Measurements from ENCODE around the gene ZNF766. TPM values are rescaled to one million over a fixed set of nuclear protein-coding genes. Genes with fewer than 3 reads are reported as not detected.

The ZNF766 gene
- total RNA-seq, 1 donor from 2014 or later: 66.1 TPM

GRCh38 chr19:52296400-52296772 is 27.0 kb downstream of the ZNF766 start:
- TF ChIP-seq EZH2phosphoT487 (IDR thresholded peaks at IDR 0.05) (no peak), EZH2 (IDR thresholded peaks at IDR 0.05) (no peak), CTCF (IDR thresholded peaks at IDR 0.05) (no peak)
- H3K9me3 Mint-ChIP-seq: peaks cover 57% of the 10 kb centered on the region
- H3K4me3 ChIP-seq: peak overlapping the region; percentile 99
- no peaks in the 10 kb centered on the region for H3K9me3 ChIP-seq (ENCODE audit: low read depth)
- DNase-seq (ENCODE audit: low spot score): no peak
- peaks cover 24% of the 10 kb centered on the region for H3K79me2 ChIP-seq (ENCODE audit: low read depth)
- peaks cover 16% of the 10 kb centered on the region for H3K36me3 ChIP-seq
- H3K4me3 Mint-ChIP-seq: peak overlapping the region; percentile 85
- peaks cover 9% of the 10 kb centered on the region for H3K4me1 Mint-ChIP-seq
- H3K27ac Mint-ChIP-seq: no peak overlapping the region
- H3K27ac ChIP-seq: no peak overlapping the region
- H3K27me3 ChIP-seq: peaks cover 6% of the 10 kb centered on the region
- H3K4me2 ChIP-seq: peak overlapping the region; percentile 97
- peaks cover 10% of the 10 kb centered on the region for H3K27me3 Mint-ChIP-seq (ENCODE audit: insufficient read depth, low read depth)
- no peak overlapping the region for H2AFZ ChIP-seq (replicated peaks)
- H3K4me1 ChIP-seq: no peaks in the 10 kb centered on the region
- H3K36me3 Mint-ChIP-seq: peaks cover 62% of the 10 kb centered on the region
- no peak overlapping the region for H3K9ac ChIP-seq
- H3F3A ChIP-seq (ENCODE audit: low read depth): peaks cover 20% of the 10 kb centered on the region
- peaks cover 7% of the 10 kb centered on the region for H4K20me1 ChIP-seq (ENCODE audit: low read depth)

GRCh38 chr19:52296773-52297600 is 27.6 kb downstream of the ZNF766 start, which contains the start of gene ZNF480:
TSS of gene ZNF480 (plus strand) at chr19:52297169. CDS start at chr19:52300413, 3,244 bp downstream.
- H3K9me3 ChIP-seq (ENCODE audit: low read depth): no peaks in the 10 kb centered on the region
- H3K9ac ChIP-seq: peak within 1 kb of the TSS; percentile 75
- H3K4me2 ChIP-seq: peak within 1 kb of the TSS; percentile 97
- H3K4me3 ChIP-seq: peak within 1 kb of the TSS; percentile 99
- H2AFZ ChIP-seq (replicated peaks): peak within 1 kb of the TSS; percentile 96
- H3K27ac ChIP-seq: peak within 1 kb of the TSS; percentile 77
- Mint-ChIP-seq H3K4me3 (peak within 1 kb of the TSS; percentile 89), H3K4me1 (peaks cover 9% of the 10 kb centered on the region), H3K27me3 (ENCODE audit: insufficient read depth, low read depth) (peaks cover 10% of the 10 kb centered on the region), H3K36me3 (peaks cover 63% of the 10 kb centered on the region), H3K27ac (peak within 1 kb of the TSS; percentile 78), H3K9me3 (peaks cover 58% of the 10 kb centered on the region)
- TF ChIP-seq CTCF (IDR thresholded peaks at IDR 0.05) (peak; percentile 21), EZH2phosphoT487 (IDR thresholded peaks at IDR 0.05) (no peak)
- H4K20me1 ChIP-seq (ENCODE audit: low read depth): peaks cover 7% of the 10 kb centered on the region
- DNase-seq (ENCODE audit: low spot score): peak; percentile 89
- peaks cover 16% of the 10 kb centered on the region for H3F3A ChIP-seq (ENCODE audit: low read depth)
- peaks cover 6% of the 10 kb centered on the region for H3K27me3 ChIP-seq
- H3K4me1 ChIP-seq: no peaks in the 10 kb centered on the region
- peaks cover 24% of the 10 kb centered on the region for H3K79me2 ChIP-seq (ENCODE audit: low read depth)
- H3K36me3 ChIP-seq: peaks cover 16% of the 10 kb centered on the region

- Mint-ChIP-seq H3K27me3 (ENCODE audit: insufficient read depth, low read depth) (peaks cover 8% of the 10 kb centered on the region), H3K4me3 (peak overlapping the region; percentile 89), H3K27ac (peak overlapping the region; percentile 78), H3K36me3 (peaks cover 62% of the 10 kb centered on the region), H3K4me1 (peaks cover 9% of the 10 kb centered on the region), H3K9me3 (peaks cover 58% of the 10 kb centered on the region)
- Histone ChIP-seq H3K27ac (no peak overlapping the region), H3K36me3 (peaks cover 20% of the 10 kb centered on the region), H3K9me3 (ENCODE audit: low read depth) (no peaks in the 10 kb centered on the region), H3K4me3 (peak overlapping the region; percentile 99), H3K27me3 (peaks cover 6% of the 10 kb centered on the region), H3K79me2 (ENCODE audit: low read depth) (peaks cover 24% of the 10 kb centered on the region), H3F3A (ENCODE audit: low read depth) (peaks cover 14% of the 10 kb centered on the region), H3K4me2 (peak overlapping the region; percentile 95), H3K4me1 (no peaks in the 10 kb centered on the region), H3K9ac (peak overlapping the region; percentile 75), H4K20me1 (ENCODE audit: low read depth) (peaks cover 7% of the 10 kb centered on the region), H2AFZ (replicated peaks) (peak overlapping the region; percentile 96)
- DNase-seq (ENCODE audit: low spot score): peak; percentile 5
- TF ChIP-seq EZH2phosphoT487 (IDR thresholded peaks at IDR 0.05) (no peak), CTCF (IDR thresholded peaks at IDR 0.05) (no peak), EZH2 (IDR thresholded peaks at IDR 0.05) (no peak)
Observed at GRCh38 chr19:52297601-52298364, 28.4 kb downstream of the ZNF766 start.

Data from neural progenitor cell (in vitro differentiated cells).